GM10248 (cell line): ENCODE data around the gene NATD1.

Source experiments
- CTCF ChIA-PET: fragments of 300-600 bp; sonication (Branson Sonifier 250); formaldehyde crosslinking; extraction: SDS; loops from one replicate; lab custom pipeline; 2021; ENCODE audit warnings: antibody characterized with exemption; lab: Yijun Ruan, JAX
- POLR2A ChIA-PET: fragments of 350-650 bp; sonication (Branson Sonifier 250); formaldehyde crosslinking; extraction: SDS; loops from one replicate; lab custom pipeline; 2020; ENCODE audit warnings: antibody characterized with exemption; lab: Yijun Ruan, JAX
- DNase-seq: peaks from one replicate; pipeline ENCODE4 v3.0.0; 2012; ENCODE audit errors: extremely low spot score
- TF ChIP-seq, protein P1 (sequence below): IDR thresholded peaks from 2 replicates; pipeline ENCODE4 v1.5.1; 2012; ENCODE audit warnings: mild to moderate bottlenecking, low read depth; ENCODE audit errors: extremely low read depth, missing control alignments, control extremely low read depth

Gene NATD1

DNA sequence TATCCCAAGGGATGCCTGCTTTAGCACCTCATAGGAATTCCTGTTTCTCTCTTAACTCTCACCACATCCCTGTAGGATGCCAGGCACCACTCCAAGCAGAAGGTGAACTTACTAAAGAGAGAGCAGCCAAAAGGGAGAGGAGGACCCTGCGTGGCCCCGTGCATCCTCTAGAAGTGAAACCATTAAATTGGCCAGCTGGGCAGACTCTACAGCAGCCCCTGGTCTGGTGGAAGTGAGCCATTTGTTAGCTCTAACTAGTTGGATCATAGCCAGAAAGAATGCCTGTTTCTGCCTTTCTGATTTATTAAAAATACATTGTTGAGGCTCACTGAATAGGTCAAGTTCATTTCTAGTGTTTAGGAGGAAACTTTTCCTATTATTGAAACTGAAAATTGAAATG lies 61.5 kb downstream of the NATD1 start:
- ChIA-PET CTCF (interaction anchor here (0.9 to 2.9 kb wide), 2 partner anchors 14 to 72 kb away, joined by 3 to 9 read pairs; no protein-coding TSS in a partner anchor), POLR2A (no interaction called here)

DNA sequence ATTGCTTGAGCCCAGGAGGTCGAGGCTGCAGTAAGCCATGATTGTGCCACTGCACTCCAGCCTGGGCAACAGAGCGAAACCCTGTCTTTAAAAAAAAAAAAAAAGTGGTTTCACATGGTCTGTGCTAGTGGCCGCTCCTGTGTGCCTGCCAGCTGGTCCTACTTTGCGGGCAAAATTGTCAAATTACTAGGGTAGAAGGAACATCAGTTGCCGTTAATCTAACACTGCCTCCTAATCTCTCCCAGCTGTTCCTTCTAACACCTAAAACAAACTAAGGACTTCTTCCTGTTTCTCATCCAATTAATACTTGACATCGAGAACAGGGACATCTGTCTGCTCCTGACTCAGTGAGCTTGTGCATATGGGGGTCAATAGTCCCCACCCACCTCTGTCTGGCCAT lies 63.1 kb downstream of the NATD1 start:
- DNase-seq = no peak
- ChIA-PET CTCF (interaction anchor here (0.9 to 2.9 kb wide), 4 partner anchors 11 to 71 kb away, joined by 3 to 9 read pairs (median 4); no protein-coding TSS in a partner anchor), POLR2A (no interaction called here)
- TF ChIP-seq, protein P1, sequence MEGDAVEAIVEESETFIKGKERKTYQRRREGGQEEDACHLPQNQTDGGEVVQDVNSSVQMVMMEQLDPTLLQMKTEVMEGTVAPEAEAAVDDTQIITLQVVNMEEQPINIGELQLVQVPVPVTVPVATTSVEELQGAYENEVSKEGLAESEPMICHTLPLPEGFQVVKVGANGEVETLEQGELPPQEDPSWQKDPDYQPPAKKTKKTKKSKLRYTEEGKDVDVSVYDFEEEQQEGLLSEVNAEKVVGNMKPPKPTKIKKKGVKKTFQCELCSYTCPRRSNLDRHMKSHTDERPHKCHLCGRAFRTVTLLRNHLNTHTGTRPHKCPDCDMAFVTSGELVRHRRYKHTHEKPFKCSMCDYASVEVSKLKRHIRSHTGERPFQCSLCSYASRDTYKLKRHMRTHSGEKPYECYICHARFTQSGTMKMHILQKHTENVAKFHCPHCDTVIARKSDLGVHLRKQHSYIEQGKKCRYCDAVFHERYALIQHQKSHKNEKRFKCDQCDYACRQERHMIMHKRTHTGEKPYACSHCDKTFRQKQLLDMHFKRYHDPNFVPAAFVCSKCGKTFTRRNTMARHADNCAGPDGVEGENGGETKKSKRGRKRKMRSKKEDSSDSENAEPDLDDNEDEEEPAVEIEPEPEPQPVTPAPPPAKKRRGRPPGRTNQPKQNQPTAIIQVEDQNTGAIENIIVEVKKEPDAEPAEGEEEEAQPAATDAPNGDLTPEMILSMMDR = no peak

More for the DNA sequence above, 61.5 kb downstream of the NATD1 start:
- TF ChIP-seq, protein P1 = no peak
- DNase-seq = no peak

DNA sequence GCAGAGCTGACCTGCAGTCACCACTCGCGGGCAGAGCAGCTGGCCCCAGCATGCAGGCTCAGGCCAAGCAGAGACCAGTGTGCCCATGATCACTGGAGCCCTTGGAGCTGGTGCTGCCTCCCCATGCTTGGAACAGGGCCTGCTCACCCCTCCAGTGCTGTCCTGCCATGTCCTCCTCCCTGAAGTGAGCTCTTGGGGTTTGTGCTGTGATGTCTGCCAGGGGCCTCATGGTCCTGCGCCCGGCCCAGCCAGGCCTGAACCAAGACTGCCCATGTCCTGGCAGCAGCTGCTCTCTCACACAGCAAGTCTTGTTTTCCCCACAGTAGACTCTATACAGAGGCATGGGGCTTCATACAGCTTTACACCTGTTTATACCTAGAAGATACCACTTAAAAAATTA lies 63.8 kb downstream of the NATD1 start:
- no peak for DNase-seq
- ChIA-PET POLR2A (no interaction called here), CTCF (interaction anchor here (1.5 kb wide), 1 partner anchor 11 kb away, joined by 5 read pairs; no protein-coding TSS in a partner anchor)
- TF ChIP-seq, protein P1 = no peak
